HG03139 (cell line): Measurements from ENCODE around the gene SETD7.

Source experiments
- ATAC-seq: cut with Tn5 transposase; IDR thresholded peaks from one replicate; pipeline ENCODE4 v1.9.1; 2021; ENCODE audit not compliant: unreplicated experiment

Gene SETD7

DNA sequence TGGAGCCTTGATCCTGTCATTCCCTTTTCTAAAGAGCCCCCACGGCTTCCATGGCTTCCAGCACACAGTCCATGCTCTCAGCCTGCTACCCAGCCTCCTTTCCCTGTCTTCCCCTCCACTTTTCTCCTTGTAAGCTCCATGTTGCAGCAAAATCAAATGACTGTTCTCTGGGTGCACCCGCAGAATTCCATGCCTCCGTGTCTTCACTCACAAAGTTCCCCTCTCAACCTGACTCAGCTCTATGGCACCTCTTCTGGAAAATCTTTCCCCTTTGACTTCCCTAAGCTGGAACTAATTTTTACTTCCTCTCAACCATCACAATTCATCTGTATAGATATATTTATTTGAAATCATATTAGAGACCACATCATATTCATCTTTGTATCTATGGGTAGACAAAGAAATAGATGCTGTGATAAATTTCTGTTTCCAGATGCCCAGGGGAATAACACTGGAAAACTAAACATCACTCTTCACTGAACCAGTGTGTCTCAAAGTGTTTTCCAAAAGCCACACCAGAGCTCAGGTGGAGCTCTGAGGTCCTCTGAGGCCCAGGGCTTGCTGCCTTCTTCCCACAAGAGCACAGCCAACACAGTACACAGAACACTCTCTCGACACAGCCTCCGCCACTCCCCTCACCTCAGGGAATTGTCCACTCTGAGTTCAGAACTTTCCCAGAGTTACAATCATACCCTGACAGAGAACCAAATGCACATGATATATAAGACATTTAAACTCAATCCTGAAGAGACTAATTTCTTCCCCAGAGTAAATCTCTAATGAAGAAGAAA lies 3.3 kb downstream of the SETD7 start:
- no peak for ATAC-seq

DNA sequence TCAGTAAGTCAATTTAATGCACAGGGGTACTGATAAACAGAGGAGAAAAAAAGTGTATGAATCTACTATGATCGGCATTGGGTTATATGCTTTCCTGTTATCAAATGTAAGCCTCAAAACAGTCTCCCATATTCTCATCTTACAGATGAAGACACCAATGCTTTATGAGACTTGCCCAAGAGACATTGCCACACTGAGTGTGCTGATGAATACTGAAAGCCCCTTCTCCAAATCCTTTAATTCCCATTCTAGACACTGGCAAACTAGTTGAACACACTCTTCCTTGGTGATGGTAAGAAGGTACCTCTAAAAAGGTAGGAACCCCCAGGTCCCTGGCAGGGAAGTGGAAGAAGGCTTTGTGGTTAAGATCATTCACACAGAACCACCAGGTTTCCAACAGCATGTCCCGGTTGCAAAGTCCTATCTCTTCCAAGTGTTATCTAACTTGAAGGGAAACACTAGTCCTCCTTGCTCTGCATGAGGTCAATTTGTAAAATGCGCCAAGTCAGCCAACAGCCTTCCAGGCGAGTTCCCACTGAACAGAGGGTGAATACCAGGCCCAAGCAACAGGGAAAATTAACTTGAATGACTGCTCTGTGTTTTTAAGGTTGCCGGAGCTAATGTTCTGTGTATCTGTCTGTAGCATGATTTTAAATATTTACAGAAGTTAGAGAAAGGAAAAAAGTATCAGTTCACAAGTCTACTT lies 5.1 kb downstream of the SETD7 start:
- ATAC-seq, result no peak

DNA sequence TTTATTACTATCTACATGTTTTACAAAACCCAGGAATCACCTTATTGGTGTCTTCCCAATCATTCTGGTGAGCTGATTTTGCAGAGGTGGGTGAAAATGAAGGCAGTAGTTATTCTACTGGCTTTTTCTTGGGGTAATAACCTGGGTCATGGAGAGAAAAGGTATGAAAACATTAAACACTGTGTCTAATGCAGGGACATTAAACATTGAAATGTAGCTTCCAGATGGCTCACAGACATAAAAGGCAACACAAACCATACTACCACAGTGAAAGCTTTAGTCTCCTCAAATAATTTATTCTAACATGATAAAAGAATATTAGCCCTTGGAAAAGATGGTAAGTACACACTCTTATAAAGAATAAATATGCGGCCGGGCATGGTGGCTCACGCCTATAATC lies 8.0 kb downstream of the SETD7 start:
- ATAC-seq, result no peak

DNA sequence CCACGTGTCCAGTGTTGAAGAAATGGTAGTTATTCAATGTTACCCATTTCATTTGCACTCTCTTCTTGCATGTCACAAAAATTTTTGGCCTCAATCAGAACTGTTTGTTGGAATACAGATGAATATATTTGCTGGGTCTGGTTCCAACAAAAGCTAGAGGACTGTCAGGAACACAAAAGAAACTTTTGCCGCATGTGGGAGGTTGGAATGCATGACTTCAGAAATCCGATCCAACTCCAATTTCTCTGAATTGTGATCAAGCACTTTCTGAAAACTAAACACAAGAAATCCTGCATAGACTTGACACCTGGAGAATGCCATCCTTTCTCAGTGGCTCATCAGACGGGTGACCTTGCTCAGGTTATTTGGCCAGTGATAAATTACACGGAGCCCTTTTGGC lies 15.4 kb downstream of the SETD7 start:
- no peak for ATAC-seq

DNA sequence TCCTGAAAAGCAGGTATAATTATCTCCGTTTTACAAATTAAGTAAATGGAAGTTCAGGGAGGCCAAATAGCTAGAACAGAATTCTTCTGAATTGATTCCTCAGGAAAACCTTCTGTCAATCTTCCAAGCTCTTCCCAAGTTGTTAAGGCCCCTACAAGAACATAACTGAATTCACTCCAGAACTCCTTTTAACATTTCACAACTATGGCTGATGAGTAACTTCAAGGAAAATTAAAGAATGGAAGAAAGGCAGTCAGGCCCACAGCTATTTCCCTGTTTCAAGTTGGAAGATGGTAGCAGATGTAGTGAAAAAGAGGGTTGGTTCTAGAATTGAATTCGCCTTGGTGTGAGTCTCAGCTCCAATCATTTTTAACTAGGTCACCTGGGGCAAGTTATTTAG lies 15.9 kb downstream of the SETD7 start:
- no peak for ATAC-seq

DNA sequence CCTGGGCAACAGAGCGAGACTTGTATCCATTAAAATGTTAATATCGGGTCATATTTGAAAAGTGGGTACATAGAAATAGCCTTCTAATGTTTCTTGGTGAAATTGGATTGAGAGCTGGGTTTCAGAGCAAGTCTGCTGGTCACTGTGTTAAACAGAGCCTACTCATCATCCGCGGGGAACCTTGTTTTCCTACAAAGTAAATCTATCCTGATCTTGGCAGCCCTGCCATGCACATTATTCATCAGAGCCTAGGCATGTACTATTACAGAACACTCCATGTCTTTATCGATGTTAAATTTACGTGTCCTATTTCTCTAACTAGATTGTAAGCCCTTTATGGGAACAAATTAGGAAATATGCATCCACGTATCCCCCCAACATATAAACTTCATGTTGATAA lies 18.7 kb downstream of the SETD7 start:
- ATAC-seq, result no peak

DNA sequence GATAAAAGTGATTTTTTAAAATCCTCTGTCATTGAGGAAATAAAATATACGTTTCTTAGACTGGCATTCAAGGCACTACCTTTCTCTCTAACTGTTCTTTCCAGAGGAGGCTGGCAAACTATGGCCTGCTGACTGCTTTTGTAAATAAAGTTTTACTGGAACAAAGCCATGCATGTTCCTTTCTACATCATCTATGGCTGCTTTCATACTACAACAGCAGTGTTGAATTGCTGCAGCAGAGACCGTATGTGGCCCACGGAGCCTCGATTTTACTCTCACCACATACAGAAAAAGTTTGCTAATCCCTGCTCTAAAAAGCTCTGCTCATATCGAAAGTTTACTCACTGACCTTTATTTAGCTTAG lies 20.2 kb downstream of the SETD7 start:
- ATAC-seq, result no peak

DNA sequence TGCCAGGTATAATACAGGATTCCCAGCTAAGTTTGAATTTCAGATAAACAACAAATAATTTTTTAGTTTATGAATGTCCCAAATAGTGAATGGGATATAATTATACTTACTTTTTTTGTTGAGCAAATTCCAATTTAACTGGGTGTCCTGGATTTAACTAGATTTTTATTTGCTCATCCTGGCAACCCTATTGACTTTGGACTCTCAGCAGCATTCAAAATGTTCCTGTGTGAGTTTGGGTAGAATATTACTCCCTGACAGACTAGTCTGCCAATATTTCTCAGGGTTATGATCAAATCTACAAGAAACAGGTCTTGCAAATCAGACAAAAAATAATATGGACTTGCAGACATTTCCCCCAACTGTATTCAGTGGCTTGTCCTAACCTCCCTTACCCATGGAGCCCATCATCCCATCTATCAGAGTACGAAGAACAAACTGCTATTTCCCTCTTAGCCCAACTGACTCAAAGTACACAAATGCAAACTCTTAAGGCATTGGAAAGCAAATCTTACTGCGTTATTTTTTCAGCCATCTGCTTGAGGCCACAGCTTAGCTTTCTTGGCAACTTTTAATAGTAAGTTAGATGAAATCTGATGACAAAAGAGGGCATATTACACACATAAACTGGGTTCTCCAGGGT lies 20.7 kb downstream of the SETD7 start:
- ATAC-seq, result no peak

DNA sequence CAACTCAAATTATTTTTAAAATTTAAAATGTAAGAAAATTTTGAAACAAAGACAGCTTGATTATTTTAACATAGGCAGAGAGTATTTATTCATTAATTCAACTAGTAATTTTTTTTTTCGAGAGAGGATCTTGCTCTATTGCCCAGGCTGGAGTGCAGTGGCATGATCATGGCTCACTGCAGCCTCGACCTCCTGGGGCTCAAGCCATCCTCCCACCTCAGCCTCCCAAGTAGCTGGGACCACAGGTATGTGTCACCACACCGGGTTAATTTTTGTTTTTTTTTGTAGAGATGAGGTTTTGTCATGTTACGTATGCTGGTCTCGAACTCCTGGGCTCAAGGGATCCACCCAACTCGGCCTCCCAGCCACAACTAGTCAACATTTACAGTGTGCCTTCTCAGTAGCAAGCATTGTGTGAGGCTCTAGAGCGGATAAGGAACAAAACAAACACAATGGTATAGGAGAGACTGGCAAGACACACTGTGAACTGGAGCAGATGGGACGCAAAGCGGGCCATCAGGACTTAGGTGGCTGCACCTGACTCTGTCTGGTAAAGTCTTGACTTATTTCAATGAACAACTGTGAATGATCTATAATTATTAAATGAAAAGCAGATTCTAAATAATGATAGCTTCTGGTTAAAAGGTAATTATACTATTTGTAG lies 21.6 kb downstream of the SETD7 start:
- no peak for ATAC-seq

DNA sequence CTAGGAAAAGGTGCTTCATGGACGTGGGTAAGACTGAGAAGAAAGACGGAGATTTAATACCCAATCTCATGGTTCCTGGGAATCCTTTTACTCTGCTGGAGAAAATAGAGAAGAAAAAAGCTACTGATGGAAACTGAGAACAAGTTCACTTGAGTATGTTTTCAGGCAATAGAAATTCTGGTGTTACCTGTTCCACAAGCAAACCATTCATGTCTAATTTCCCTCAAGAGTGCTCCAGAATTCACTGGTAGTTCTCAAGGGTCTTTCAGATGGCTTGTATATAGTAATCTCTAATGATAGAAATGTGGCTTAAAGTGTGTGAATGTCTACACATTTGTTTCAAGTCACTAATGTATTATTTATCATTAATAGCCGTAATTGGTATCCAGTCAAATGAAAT lies 22.5 kb downstream of the SETD7 start:
- ATAC-seq, result no peak

DNA sequence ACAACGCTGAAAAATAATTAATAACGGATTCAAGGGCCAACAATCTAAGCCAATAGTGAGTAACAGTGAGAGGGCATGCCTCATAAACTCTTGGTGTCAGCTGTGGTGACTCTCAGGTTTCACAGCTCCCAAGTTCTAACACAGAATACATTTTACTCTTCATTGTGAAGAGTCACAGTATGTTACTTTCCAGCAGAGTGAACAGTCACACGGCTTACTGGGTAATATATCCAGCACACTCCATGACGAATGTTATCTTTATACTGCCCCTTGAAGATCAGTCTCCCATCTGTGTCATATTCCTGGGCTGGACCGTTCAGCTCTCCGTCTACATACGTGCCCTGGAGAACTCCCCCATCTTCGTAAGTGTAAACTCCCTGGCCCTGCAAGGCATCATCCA lies 23.1 kb downstream of the SETD7 start:
- ATAC-seq, result no peak

DNA sequence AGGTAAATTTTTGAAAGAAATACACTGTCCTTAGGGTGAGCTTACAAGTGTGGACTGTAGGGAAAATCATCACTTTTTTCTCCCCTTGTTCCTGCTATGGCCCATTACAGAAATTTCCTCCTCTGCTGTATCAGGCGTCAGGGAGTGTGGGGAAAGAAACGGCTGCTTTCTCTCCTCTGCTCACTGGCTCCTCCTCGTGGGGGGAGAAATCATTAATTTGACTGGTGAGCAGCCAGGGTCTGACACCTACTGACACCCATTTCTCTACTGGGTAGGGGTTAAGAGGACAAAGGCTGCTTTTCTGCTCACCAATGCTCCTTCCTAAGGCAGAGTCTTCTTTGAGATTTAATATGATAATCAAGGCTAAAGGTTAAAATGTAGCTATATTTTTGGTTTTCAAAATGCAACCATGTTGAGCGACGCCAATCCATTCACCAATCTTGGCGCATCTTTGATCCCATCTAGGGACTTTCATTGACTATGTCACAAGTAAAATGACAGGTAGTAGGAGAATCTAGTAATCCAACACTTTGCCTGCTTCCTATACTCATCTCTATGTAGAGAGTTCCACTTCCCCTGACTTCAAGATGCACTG lies 25.1 kb downstream of the SETD7 start:
- ATAC-seq, result no peak

DNA sequence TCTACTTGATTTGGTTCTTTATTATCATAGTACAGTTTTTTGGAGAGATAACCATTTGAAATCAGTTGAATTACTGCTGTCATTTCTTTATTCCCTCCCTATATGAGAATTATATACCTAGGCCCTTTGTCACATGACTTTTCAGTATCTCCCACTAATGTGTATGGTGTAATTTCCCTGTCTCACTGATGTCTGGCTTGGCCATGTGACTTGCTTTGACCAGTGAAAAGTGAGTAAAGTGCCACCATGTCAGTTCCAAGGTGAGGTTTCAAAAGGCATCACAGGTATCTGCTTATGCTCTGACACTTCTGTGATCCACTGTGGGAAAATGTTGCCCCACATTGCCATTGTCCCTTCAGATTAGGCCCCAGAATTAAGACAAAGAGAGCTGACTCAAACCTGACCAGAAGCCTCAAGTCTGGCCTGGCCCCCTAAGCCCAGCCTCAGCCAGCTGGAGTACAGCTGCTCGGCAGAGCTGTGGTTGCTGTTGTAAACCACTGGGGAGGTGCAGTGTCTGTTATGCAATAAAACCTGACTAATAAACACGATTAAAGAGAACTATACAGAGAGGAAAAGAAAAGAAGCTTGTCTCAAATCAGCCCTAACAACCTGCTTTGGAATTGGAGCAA lies 27.5 kb downstream of the SETD7 start:
- peak; percentile 90 for ATAC-seq

DNA sequence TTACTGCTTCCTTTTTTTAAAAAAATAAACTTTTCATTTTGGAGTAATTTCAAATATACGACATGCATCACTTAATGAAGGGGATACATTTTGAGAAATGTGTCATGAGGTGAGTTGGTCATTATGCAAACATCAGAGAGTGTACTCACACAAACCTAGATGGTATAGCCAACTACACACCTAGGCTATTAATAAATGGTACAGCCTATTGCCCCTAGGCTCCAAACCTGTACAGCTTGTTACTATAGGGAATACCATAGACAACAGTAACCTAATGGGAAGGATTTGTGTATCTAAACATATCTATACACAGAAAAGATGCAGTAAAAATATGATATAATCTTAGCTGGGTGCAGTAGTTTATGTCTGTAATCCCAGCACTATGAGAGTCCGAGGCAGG lies 29.1 kb downstream of the SETD7 start:
- ATAC-seq, result no peak

DNA sequence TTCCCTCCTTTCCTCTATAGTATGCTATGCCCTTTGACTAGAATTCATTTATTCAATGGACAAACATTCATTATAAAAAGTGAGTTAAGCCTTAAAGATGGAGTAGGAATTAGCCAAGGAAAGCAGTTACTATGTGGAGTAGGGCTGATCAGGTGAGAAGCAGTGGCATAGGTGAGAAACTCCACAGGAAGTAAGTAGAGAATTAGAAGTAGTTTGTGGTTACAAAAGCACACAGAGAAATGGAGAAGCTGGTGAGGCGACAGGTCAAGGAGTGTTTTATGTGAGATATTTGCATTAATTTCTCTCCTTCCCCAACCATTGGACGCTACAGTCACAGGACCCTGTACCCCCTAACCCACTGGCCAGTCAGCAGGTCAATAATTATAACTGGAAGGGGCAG lies 30.6 kb downstream of the SETD7 start:
- no peak for ATAC-seq

DNA sequence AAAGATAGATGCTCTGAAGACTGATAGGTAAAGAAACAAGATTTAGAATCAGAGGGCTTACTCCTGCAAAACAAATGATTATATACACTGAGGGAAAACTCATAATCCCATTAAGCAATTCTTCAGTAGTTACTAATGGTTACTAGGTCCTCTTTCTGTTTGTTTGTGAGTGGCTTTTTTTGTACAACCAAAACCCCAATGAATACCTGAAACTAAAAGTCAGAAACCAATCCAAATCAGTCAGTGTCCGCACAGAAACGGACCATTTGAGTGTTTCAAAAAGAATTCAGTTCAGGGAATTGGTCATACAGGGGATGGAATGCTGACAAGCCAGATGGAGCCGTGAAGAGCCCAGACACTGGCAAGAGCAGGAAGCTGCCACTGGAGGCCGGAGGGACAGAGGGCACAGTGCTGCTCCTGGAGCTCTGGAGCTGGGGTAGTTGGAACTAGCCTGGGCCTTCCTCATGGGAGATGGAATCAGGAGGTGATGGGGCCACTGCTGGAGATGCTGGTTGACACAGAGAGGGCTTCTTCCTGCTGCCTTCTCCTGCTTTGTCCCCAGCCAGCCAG lies 31.9 kb downstream of the SETD7 start:
- no peak for ATAC-seq

DNA sequence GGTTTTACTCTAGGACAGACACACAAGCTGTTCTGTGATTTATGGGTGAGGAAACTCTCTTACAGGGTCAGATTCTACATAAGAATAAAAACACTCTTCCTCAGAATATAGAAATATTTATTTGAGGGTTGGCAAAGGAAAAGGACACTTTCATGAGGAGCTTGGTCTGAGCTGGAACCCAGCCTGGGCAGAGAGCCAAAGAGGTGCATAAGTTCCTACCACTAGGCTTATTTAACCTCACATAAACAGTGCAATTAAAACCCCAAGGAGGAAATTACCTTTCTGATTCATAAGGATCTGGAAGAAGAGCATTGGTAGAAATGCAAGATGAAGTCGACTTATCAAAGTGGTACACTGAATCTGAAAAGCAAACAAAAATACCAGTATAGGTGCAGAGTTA lies 32.9 kb downstream of the SETD7 start:
- no peak for ATAC-seq

DNA sequence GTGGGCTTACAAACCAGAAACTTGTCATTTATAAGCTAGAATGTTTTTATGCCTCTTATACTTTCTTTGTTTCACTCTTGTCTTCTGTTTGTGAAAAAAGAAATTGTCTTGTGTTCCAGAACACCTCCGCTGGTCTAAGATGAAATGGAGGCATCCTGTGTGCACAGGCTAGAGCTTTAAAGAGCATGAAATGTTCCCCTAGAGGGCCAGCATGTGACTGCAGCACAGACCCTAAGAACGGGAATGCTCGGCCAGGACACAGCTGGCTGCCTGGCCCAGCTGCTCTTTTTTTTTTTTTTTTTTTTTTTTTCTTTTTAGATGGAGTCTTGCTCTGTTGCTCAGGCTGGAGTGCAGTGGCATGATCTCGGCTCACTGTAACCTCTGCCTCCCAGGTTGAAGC lies 33.6 kb downstream of the SETD7 start:
- no peak for ATAC-seq

DNA sequence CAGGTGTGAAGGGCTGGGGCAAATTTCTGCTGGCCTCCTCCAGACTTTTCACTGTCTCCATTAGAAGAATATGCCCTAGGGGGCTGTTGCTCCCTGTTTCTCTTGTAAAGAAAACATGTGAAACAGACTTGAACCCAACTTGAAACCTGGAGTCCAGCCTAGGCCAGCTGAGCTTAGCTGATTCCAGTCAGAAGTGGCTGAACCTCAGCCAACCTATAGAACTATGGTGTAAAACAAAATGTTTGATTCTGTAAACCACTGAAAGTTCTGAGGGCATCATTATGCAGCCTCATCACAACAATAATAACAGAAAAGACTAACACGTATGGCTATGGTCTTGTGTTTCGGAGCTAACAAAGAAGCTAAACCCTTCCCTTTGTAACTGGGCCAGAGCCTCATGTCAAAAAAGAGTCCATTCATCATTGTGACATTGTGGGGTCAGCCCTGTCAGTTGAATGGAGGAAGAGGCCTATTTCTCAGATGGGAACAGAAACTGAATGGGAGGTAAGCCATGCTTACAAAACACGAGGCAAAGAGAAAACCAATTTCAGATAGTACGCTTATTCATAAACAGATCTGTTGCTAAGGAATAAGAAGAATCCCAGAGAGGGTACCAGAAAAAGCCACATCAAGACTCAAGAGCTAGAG lies 34.1 kb downstream of the SETD7 start:
- no peak for ATAC-seq

DNA sequence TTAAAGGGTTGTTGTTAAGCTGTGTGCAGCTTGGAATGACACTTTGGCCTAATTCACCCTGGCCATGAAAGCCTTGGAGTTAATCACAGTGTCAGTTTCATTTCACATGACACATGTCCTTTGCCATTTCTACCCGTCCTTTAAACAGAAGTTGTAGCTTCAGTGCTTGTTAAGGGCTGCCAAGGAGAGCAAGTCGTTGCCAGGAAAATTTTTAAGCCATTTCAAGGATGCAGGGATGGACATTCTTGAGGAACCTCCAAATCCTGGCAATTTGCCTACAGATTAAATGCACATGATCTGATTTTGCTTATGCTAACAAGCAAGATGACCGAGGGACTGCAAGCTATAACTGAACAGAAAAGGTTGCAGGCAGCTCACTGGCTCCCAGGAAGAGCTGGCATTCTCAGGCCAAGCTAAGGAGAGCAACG lies 40.5 kb downstream of the SETD7 start:
- no peak for ATAC-seq
